ENCODE results near the gene SLC2A4RG. TPM values are rescaled to one million over a fixed set of nuclear protein-coding genes. Genes with fewer than 3 reads are reported as not detected.
A peak's percentile ranks its signal among the peaks of the same experiment; 100 is the strongest.

The SLC2A4RG gene
- total and polyA plus RNA-seq, 2 of the 13 experiments (the other 11 are each of a cell fraction or from before 2014, with no cell fraction given), result 91.4 to 95.9 TPM

DNA sequence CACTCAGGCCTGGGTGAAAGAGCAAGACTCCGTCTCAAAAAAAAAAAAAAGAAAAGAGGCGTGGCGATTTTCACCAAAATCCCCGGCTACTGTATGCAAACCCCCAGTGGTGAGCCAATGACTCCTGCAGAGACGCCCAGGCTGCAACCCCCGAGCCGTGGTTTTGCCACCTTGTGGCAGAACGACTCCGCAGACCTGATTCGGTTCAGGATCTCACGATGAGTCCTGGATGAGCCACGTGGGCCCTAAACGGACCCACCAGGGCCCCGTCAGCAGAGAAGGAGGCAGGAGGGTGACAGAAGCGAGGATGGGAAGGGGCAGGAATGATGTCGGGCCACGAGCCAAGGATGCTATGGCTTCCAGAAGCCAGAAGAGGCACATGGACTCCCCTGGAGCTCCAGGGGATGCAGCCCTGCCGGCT, 42.5 kb downstream of the SLC2A4RG start (continued):
- TF ChIP-seq TCF7L2 (IDR thresholded peaks at IDR 0.05; ENCODE audit: low read depth, low read length) (no peak), RARG (CRISPR knock-in tag; IDR thresholded peaks at IDR 0.05; ENCODE audit: low read depth) (no peak), ZNF598 (CRISPR knock-in tag; IDR thresholded peaks at IDR 0.05; ENCODE audit: borderline replicate concordance) (no peak), MEIS2 (CRISPR knock-in tag; IDR thresholded peaks at IDR 0.05) (no peak), TGIF2 (CRISPR knock-in tag; IDR thresholded peaks at IDR 0.05) (0 out of 2 replicates have a peak, but pooled peaks have one; percentile 26), CBFB (CRISPR knock-in tag; IDR thresholded peaks at IDR 0.05) (0 out of 2 replicates have a peak, but pooled peaks have one; percentile 23), MEF2D (CRISPR knock-in tag; IDR thresholded peaks at IDR 0.05) (no peak), KLF6 (CRISPR knock-in tag; IDR thresholded peaks at IDR 0.05) (no peak), NFYB (CRISPR knock-in tag; IDR thresholded peaks at IDR 0.05) (no peak; the same call in 1 of the 2 replicates), RAD21 (CRISPR knock-in tag; IDR thresholded peaks at IDR 0.05) (peak; percentile 66; the same call in 1 of the 2 replicates), SMARCE1 (IDR thresholded peaks at IDR 0.05; ENCODE audit: borderline replicate concordance) (no peak), KMT2B (CRISPR knock-in tag; IDR thresholded peaks at IDR 0.05) (0 out of 2 replicates have a peak, but pooled peaks have one; percentile 28), SMC3 (IDR thresholded peaks at IDR 0.05; ENCODE audit: low read length) (peak; percentile 35; the same call in 1 of the 2 replicates)
- TF ChIP-seq, protein P1, sequence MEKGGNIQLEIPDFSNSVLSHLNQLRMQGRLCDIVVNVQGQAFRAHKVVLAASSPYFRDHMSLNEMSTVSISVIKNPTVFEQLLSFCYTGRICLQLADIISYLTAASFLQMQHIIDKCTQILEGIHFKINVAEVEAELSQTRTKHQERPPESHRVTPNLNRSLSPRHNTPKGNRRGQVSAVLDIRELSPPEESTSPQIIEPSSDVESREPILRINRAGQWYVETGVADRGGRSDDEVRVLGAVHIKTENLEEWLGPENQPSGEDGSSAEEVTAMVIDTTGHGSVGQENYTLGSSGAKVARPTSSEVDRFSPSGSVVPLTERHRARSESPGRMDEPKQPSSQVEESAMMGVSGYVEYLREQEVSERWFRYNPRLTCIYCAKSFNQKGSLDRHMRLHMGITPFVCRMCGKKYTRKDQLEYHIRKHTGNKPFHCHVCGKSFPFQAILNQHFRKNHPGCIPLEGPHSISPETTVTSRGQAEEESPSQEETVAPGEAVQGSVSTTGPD (CRISPR knock-in tag; IDR thresholded peaks at IDR 0.05), result peak; percentile 51; the same call in 1 of the 2 replicates
- TF ChIP-seq, protein P2, sequence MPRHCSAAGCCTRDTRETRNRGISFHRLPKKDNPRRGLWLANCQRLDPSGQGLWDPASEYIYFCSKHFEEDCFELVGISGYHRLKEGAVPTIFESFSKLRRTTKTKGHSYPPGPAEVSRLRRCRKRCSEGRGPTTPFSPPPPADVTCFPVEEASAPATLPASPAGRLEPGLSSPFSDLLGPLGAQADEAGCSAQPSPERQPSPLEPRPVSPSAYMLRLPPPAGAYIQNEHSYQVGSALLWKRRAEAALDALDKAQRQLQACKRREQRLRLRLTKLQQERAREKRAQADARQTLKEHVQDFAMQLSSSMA (CRISPR knock-in tag; IDR thresholded peaks at IDR 0.05), result no peak
- TF ChIP-seq, protein P3, sequence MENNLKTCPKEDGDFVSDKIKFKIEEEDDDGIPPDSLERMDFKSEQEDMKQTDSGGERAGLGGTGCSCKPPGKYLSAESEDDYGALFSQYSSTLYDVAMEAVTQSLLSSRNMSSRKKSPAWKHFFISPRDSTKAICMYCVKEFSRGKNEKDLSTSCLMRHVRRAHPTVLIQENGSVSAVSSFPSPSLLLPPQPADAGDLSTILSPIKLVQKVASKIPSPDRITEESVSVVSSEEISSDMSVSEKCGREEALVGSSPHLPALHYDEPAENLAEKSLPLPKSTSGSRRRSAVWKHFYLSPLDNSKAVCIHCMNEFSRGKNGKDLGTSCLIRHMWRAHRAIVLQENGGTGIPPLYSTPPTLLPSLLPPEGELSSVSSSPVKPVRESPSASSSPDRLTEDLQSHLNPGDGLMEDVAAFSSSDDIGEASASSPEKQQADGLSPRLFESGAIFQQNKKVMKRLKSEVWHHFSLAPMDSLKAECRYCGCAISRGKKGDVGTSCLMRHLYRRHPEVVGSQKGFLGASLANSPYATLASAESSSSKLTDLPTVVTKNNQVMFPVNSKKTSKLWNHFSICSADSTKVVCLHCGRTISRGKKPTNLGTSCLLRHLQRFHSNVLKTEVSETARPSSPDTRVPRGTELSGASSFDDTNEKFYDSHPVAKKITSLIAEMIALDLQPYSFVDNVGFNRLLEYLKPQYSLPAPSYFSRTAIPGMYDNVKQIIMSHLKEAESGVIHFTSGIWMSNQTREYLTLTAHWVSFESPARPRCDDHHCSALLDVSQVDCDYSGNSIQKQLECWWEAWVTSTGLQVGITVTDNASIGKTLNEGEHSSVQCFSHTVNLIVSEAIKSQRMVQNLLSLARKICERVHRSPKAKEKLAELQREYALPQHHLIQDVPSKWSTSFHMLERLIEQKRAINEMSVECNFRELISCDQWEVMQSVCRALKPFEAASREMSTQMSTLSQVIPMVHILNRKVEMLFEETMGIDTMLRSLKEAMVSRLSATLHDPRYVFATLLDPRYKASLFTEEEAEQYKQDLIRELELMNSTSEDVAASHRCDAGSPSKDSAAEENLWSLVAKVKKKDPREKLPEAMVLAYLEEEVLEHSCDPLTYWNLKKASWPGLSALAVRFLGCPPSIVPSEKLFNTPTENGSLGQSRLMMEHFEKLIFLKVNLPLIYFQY (CRISPR knock-in tag; IDR thresholded peaks at IDR 0.05; ENCODE audit: borderline replicate concordance), result no peak
- TF ChIP-seq, protein P4, sequence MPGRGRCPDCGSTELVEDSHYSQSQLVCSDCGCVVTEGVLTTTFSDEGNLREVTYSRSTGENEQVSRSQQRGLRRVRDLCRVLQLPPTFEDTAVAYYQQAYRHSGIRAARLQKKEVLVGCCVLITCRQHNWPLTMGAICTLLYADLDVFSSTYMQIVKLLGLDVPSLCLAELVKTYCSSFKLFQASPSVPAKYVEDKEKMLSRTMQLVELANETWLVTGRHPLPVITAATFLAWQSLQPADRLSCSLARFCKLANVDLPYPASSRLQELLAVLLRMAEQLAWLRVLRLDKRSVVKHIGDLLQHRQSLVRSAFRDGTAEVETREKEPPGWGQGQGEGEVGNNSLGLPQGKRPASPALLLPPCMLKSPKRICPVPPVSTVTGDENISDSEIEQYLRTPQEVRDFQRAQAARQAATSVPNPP (CRISPR knock-in tag; IDR thresholded peaks at IDR 0.05), result no peak
- TF ChIP-seq, protein P5, sequence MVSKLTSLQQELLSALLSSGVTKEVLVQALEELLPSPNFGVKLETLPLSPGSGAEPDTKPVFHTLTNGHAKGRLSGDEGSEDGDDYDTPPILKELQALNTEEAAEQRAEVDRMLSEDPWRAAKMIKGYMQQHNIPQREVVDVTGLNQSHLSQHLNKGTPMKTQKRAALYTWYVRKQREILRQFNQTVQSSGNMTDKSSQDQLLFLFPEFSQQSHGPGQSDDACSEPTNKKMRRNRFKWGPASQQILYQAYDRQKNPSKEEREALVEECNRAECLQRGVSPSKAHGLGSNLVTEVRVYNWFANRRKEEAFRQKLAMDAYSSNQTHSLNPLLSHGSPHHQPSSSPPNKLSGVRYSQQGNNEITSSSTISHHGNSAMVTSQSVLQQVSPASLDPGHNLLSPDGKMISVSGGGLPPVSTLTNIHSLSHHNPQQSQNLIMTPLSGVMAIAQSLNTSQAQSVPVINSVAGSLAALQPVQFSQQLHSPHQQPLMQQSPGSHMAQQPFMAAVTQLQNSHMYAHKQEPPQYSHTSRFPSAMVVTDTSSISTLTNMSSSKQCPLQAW (CRISPR knock-in tag; IDR thresholded peaks at IDR 0.05), result no peak
- TF ChIP-seq, protein P6, sequence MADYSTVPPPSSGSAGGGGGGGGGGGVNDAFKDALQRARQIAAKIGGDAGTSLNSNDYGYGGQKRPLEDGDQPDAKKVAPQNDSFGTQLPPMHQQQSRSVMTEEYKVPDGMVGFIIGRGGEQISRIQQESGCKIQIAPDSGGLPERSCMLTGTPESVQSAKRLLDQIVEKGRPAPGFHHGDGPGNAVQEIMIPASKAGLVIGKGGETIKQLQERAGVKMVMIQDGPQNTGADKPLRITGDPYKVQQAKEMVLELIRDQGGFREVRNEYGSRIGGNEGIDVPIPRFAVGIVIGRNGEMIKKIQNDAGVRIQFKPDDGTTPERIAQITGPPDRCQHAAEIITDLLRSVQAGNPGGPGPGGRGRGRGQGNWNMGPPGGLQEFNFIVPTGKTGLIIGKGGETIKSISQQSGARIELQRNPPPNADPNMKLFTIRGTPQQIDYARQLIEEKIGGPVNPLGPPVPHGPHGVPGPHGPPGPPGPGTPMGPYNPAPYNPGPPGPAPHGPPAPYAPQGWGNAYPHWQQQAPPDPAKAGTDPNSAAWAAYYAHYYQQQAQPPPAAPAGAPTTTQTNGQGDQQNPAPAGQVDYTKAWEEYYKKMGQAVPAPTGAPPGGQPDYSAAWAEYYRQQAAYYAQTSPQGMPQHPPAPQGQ (CRISPR knock-in tag; IDR thresholded peaks at IDR 0.05; ENCODE audit: borderline replicate concordance), result no peak

Data from HepG2 (cell line).